HuH-7 (cell line): ENCODE measurements around the gene MKRN3.
"Not testable (repeated sequence)": the region's sequence is repeated elsewhere in the genome, so short reads cannot be mapped to it uniquely, and the experiment has no call there.

ENCODE experiments used
- DNase-seq: peaks from one replicate; pipeline ENCODE4 v3.0.0; 2011; ENCODE audit warnings: low spot score

The MKRN3 gene

GRCh38 chr15:23589012-23589411 lies 23.5 kb downstream of the MKRN3 start:
- DNase-seq: no peak

GRCh38 chr15:23594252-23594770 lies 28.8 kb downstream of the MKRN3 start:
- DNase-seq: no peak

GRCh38 chr15:23595368-23595767 lies 29.9 kb downstream of the MKRN3 start:
- no peak for DNase-seq

- no peak for DNase-seq
Measured at GRCh38 chr15:23596736-23597135, 31.3 kb downstream of the MKRN3 start.

GRCh38 chr15:23597278-23597677 lies 31.8 kb downstream of the MKRN3 start:
- DNase-seq: not testable (repeated sequence)

GRCh38 chr15:23599053-23599452 lies 33.6 kb downstream of the MKRN3 start:
- no peak for DNase-seq

- no peak for DNase-seq
Measured at GRCh38 chr15:23602124-23602523, 36.6 kb downstream of the MKRN3 start.

- DNase-seq: no peak
Measured at GRCh38 chr15:23606226-23606625, 40.8 kb downstream of the MKRN3 start.

GRCh38 chr15:23616536-23616935 lies 51.1 kb downstream of the MKRN3 start:
- DNase-seq: peak; percentile 14
